GM12864 (cell line): ENCODE measurements around the gene ACAD11.

Source experiments
- DNase-seq: peaks from one replicate; pipeline ENCODE4 v3.0.0-alpha.2; 2011; ENCODE audit warnings: low read depth
- H3K4me3 ChIP-seq: 2 replicates; pipeline ENCODE4 v1.5.1; 2011; ENCODE audit warnings: mild to moderate bottlenecking, low read depth, low read length, control low read depth
- TF ChIP-seq, protein P1 (sequence below): IDR thresholded peaks from 2 replicates; pipeline ENCODE4 v1.5.1; 2011; ENCODE audit warnings: low read depth, mild to moderate bottlenecking, moderate library complexity, low read length, control low read depth, inconsistent platforms; ENCODE audit errors: missing control alignments

ACAD11 gene

DNA sequence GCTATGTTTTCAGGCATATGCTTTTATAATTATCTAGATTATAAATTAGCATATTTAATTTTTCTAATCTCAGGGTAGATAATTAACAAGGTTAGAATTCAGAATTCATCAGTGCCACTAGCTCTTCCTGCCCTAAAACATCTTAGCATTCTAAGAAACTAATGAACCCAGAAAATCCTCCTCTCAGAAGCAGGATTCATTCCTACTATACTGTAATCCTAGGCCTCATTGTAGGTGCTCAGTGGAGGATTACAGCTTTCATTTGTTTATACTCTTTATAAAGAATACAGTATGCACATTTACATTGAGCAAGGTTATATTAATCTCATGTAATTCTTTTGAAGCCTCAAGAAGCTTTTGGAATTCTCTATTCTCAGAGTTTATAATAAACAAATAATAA is 20.9 kb downstream of the ACAD11 start:
- DNase-seq, result no peak
- TF ChIP-seq, protein P1, sequence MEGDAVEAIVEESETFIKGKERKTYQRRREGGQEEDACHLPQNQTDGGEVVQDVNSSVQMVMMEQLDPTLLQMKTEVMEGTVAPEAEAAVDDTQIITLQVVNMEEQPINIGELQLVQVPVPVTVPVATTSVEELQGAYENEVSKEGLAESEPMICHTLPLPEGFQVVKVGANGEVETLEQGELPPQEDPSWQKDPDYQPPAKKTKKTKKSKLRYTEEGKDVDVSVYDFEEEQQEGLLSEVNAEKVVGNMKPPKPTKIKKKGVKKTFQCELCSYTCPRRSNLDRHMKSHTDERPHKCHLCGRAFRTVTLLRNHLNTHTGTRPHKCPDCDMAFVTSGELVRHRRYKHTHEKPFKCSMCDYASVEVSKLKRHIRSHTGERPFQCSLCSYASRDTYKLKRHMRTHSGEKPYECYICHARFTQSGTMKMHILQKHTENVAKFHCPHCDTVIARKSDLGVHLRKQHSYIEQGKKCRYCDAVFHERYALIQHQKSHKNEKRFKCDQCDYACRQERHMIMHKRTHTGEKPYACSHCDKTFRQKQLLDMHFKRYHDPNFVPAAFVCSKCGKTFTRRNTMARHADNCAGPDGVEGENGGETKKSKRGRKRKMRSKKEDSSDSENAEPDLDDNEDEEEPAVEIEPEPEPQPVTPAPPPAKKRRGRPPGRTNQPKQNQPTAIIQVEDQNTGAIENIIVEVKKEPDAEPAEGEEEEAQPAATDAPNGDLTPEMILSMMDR, result no peak
- H3K4me3 ChIP-seq, result no peak overlapping the region

DNA sequence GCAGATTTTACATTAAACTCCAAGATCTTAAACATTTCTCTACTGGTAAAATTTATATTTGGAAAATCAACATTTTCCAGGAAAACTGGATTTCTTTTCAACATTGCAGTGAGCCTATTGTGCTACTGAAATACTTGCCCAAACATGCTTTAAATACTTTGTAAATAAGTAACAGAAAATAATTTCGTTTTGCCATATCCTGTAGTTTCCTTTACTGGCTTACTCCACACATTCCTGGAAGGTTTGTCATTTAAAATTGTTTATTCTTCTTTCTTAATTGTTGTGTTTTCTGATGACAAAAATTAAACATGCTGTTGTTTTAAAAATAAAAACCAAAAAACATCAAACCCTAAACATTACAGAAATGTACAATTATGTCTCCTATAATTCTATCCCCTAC is 22.0 kb downstream of the ACAD11 start:
- DNase-seq, result no peak
- H3K4me3 ChIP-seq, result no peak overlapping the region
- TF ChIP-seq, protein P1, result no peak

DNA sequence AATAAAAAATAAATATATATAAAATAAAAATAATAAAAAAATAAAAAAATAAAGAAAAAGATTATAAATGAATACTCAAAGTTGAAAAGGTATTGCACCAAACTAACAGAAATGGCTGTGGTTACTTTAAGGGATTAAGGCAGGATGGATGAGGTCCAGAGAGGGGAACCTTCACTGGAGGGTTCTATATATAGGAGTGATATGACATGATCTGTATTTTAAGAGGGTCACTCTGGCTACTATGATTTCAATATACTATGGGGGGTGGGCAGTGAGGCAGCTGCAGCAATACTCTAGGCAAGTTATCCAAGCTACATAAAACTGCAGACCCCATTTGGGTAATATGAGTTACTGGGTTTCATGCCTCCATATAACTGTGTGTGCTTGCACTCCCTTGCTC is 24.6 kb downstream of the ACAD11 start:
- DNase-seq, result no peak
- TF ChIP-seq, protein P1, result no peak
- H3K4me3 ChIP-seq, result no peak overlapping the region

DNA sequence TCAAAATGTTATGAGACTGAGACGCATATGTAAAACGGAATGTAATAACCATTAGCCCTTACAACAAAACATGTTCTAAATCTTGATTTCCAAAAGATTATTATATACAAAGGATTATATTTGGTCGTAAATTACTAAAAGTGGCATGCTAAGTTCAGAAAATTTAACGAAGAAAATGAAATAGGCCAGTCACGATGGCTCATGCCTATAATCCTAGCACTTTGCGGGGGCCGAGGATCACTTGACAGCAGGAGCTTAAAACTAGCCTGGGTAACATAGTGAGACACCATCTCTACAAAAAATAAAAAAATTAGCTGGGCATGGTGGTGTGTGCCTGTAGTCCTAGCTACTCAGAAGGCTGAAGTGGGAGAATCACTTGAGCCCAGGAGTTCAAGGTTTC is 29.0 kb downstream of the ACAD11 start:
- TF ChIP-seq, protein P1, result no peak
- H3K4me3 ChIP-seq, result no peak overlapping the region

DNA sequence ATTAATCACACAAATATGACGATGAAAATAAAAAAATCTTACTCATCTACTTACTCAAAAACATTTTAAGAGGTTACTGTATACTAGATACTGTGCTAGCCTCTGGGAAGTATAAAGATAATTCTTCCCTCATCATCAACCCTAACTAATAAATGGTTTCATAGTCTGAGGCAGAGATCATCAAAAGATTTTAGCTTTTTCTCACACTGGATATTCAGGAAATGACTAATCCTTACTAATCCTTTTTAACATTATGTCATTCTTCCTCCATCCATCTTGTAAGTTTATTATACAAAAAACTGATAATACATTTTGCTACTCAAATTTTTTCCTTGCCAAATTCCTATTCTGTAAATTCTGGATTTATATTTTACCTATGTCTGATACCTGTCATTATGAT is 29.7 kb downstream of the ACAD11 start:
- DNase-seq, result no peak
- H3K4me3 ChIP-seq, result no peak overlapping the region
- TF ChIP-seq, protein P1, result no peak

More for the DNA sequence above, 29.0 kb downstream of the ACAD11 start:
- DNase-seq, result no peak

DNA sequence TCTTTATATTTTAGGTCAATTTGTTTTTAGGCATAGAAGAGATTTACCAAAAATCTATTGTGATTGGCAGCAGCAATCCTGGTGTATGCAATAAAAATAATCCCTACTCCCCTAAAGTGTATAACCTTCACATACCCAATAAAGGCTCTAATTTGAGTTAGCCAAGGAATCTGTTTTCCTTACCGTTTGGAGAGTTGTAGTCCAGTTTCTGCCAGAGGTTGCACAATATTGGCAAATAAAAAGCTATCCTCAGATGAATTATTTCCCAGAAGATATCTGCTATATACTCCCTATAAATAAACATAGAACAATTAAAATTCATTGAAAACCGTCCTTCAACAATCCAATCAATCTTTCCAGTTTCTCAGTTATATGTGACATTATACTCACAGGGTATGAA is 31.5 kb downstream of the ACAD11 start:
- no peak for DNase-seq
- TF ChIP-seq, protein P1, result no peak
- no peak overlapping the region for H3K4me3 ChIP-seq

DNA sequence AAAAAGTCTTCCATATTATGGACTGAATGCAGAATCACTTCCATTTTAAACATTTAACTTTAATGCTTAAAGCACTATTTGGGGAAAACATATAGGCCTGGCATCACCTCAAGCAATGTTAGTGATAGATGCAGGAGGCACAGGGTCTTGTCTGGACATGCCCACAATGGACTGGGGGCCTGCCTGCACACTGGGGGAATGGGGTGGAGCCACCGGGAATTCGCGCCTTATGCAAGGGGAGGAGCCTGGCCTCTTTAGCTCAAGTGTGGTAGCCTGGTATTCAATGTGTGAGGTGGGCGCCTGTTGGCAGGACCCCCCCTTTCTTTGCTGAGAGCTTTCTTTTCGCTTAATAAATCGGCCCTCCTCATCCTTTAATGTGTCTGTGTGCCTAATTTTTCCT is 32.7 kb downstream of the ACAD11 start:
- DNase-seq, result no peak
- TF ChIP-seq, protein P1, result no peak
- no peak overlapping the region for H3K4me3 ChIP-seq
